ENCODE measurements around the gene NFATC4. TPM values are rescaled to one million over a fixed set of nuclear protein-coding genes. Genes with fewer than 3 reads are reported as not detected.

The NFATC4 gene
- total and polyA plus RNA-seq, 2 of the 4 experiments (the other 2 are of a cell fraction) = 15.6 to 35.8 TPM

DNA sequence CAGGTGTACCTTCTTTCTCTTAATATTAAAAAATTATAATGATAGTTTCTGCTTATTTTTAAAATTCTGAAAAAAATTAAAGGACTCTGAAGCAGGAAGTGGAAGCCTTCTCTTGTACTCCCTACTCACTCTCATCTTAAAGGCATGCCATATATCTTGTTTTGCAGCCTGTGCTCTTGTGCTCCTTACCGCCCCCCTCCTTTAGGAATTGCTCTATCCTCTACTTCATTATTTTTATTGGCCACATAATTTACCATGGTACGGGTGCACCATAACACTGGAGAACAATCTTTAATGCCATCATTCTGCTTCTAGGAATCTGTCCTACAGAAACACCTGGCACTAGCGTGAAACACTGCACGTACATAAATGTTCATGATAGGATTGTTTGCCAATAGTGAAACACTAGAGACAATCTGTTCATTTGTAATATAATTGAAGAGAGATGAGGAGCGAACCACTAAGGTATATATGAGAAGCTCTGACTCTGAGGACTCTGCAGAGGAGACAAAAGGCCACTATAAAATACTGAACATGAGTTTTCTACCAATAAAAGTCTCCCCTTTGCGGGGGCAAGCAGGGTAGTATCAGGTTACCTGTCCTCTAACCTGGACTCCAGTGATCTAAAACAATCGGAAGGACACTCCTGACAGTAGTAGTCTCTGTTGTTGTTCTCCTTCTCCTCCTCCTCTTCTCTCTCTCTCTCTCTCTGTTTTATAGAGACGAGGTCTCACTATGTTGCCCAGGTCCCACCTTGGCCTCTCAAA, 24.5 kb downstream of the NFATC4 start:
- Histone ChIP-seq H3K56ac (ENCODE audit: extremely low read depth, insufficient read depth, low read length) (no peak overlapping the region), H2BK120ac (ENCODE audit: low read depth, low read length) (no peak overlapping the region), H3K79me1 (ENCODE audit: low read depth in 1 of 2, low read length in 2 of 2) (no peaks in the 10 kb centered on the region), H3K27me3 (ENCODE audit: control insufficient read depth, insufficient read depth, low read length) (peaks cover 2% of the 10 kb centered on the region; the same call in 1 of the 2 replicates), H3K4me2 (ENCODE audit: low read depth, low read length) (peak overlapping the region; percentile 40; the same call in 1 of the 2 replicates), H3K4me1 (ENCODE audit: control insufficient read depth, insufficient read depth, low read length) (peaks cover 7% of the 10 kb centered on the region), H2BK20ac (ENCODE audit: low read depth, low read length) (no peak overlapping the region), H3K36me3 (ENCODE audit: control insufficient read depth, insufficient read depth, low read length) (no peaks in the 10 kb centered on the region), H4K8ac (ENCODE audit: low read depth in 2 of 2, low read length in 2 of 2) (peak overlapping the region in 1 of 2 experiments; percentile 70; a peak in 1 of 4 replicates), H2AK9ac (replicated peaks; ENCODE audit: low read depth, low read length, poor library complexity) (no peak overlapping the region), H3K18ac (ENCODE audit: low read depth, low read length) (no peak overlapping the region; the same call in 1 of the 2 replicates), H4K20me1 (ENCODE audit: insufficient read depth, low read length) (no peaks in the 10 kb centered on the region), H3K4me3 (ENCODE audit: insufficient read depth, low read depth, low read length) (no peak overlapping the region), H2BK15ac (ENCODE audit: low read depth, low read length) (no peak overlapping the region), H3K9me3 (ENCODE audit: control insufficient read depth, insufficient read depth, low read length) (no peaks in the 10 kb centered on the region), H3K9me1 (ENCODE audit: insufficient read depth, low read length) (0 out of 2 replicates have a peak, but pooled peaks cover 2% of the 10 kb centered on the region), H3K4ac (ENCODE audit: low read depth, low read length) (no peak overlapping the region), H2AK5ac (ENCODE audit: low read depth, low read length) (no peak overlapping the region), H3K14ac (replicated peaks; ENCODE audit: low read depth, low read length) (no peak overlapping the region), H3K27ac (ENCODE audit: insufficient read depth, low read length) (no peak overlapping the region), H4K91ac (ENCODE audit: insufficient read depth, low read depth, low read length) (no peak overlapping the region), H3K23ac (ENCODE audit: low read depth, low read length) (no peak overlapping the region), H4K5ac (ENCODE audit: low read depth, low read length) (no peak overlapping the region), H3K9ac (ENCODE audit: low read depth, low read length) (no peak overlapping the region), H2BK5ac (ENCODE audit: low read depth, low read length, poor library complexity, severe bottlenecking) (peak overlapping the region; percentile 78), H2AFZ (replicated peaks; ENCODE audit: low read length, poor library complexity) (no peak overlapping the region)
- BruUV-seq (replicated peaks) = no TSS peak
- DNase-seq = peak; percentile 67
- in situ Hi-C loops (cut with MboI; ENCODE audit: low sequenced_read_pairs) (no loop called here), dilution Hi-C loops (cut with HindIII; ENCODE audit: low sequenced_read_pairs, unreplicated experiment) (no loop called here), intact Hi-C loops (cut with micrococcal nuclease) (no loop called here)
- ATAC-seq (ENCODE audit: low read depth) = peak; percentile 79
- ChIA-PET CTCF (no interaction called here), POLR2A (ENCODE audit: unreplicated experiment) (no interaction called here)
- WGBS, 2 experiments (ENCODE audit: extremely low coverage in 2 of 2, insufficient read length in 1 of 2) = 33% methylated on average over 1 of the region's 8 CpGs; no CpG with 5 or more reads in 1 of the 2 experiments
- TF ChIP-seq CHD1 (IDR thresholded peaks at IDR 0.05; ENCODE audit: low read depth, low read length) (no peak), MAZ (IDR thresholded peaks at IDR 0.05; ENCODE audit: borderline replicate concordance, low read depth, low read length) (0 out of 2 replicates have a peak, but pooled peaks have one; percentile 41), RFX5 (IDR thresholded peaks at IDR 0.05; ENCODE audit: low read depth, low read length) (no peak), CTCF (conservative IDR thresholded peaks at IDR 0.05; ENCODE audit: low read depth, low read length) (peak; percentile 41), FOS (IDR thresholded peaks at IDR 0.05; ENCODE audit: low read depth, low read length) (no peak)

All from IMR-90 (cell line).